ENCODE results near the gene OR4E2.
"Not testable (repeated sequence)": the region's sequence is repeated elsewhere in the genome, so short reads cannot be mapped to it uniquely, and the experiment has no call there.

DNA sequence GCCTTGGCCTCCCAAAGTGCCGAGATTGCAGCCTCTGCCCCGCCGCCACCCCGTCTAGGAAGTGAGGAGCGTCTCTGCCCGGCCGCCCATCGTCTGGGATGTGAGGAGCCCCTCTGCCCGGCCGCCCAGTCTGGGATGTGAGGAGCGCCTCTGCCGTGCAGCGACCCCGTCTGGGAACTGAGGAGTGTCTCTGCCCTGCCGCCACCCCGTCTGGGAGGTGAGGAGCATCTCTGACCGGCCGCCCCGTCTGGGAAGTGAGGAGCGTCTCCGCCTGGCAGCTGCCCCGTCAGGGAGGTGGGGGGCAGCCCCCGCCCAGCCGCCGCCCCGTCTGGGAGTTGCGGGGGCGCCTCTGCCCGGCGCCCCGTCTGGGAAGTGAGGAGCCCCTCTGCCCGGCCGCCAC, 44.0 kb downstream of the OR4E2 start:
- TF ChIP-seq, protein P1, sequence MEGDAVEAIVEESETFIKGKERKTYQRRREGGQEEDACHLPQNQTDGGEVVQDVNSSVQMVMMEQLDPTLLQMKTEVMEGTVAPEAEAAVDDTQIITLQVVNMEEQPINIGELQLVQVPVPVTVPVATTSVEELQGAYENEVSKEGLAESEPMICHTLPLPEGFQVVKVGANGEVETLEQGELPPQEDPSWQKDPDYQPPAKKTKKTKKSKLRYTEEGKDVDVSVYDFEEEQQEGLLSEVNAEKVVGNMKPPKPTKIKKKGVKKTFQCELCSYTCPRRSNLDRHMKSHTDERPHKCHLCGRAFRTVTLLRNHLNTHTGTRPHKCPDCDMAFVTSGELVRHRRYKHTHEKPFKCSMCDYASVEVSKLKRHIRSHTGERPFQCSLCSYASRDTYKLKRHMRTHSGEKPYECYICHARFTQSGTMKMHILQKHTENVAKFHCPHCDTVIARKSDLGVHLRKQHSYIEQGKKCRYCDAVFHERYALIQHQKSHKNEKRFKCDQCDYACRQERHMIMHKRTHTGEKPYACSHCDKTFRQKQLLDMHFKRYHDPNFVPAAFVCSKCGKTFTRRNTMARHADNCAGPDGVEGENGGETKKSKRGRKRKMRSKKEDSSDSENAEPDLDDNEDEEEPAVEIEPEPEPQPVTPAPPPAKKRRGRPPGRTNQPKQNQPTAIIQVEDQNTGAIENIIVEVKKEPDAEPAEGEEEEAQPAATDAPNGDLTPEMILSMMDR (IDR thresholded peaks at IDR 0.05), result not testable (repeated sequence)
- TF ChIP-seq POLR2A (IDR thresholded peaks at IDR 0.05), result not testable (repeated sequence)

Measured in transverse colon (tissue), 3 donors.